GM19193 (cell line): ENCODE results near the gene TMPRSS3.

Experiments used
- POLR2A ChIP-seq: IDR thresholded peaks from 4 replicates; pipeline ENCODE4 v1.6.1; 2011; ENCODE audit not compliant: insufficient read depth, insufficient read length; ENCODE audit errors: extremely low read depth

The TMPRSS3 gene

DNA sequence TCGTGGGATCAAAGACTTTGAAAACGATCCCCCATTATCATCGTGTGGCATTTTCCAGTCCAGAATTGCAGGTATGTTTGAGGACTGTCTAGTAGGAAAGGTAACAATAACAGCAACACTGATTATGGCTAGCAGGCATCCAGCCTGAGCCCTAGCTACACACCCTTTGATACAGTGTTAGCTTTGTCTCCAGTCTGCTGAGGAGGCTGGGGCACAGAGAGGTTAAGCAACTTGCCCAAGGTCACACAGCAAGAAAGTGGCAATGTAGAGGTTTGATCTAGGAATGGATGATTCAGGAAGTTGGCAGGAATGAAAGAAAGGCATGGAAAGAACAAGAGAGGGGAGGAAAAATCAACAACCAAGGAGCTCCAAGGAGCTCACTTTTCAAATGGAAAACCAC is 39.0 kb upstream of the TMPRSS3 start:
- no peak for TF ChIP-seq POLR2A

DNA sequence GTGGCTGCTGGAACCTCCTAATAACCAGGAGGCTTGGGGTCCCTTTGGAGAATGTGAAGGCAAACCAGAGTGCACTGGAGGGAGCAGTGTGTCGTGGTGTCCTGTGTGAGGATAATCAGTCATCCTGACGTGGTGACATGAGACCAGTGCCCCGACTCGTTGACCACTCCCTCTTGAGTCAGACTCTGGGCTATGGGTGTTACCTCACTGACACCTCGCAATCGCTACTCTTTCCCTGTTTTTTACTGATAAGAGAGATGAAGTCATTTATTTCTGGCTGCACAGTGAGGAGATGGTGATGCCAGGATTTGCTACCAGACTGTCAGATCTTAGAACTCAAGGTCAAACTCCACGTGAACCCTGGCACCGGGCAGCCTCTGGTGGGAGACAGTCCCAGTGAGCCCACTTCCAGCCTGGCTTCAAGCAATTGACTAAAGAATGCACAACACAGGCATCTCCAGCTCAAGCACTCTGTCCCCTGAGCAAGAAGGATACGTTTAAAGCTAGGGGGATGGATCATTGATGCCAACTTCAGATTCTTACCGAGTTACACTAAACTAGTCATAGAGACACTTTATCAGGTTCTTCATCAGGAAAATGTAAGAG is 38.2 kb upstream of the TMPRSS3 start:
- no peak for TF ChIP-seq POLR2A

DNA sequence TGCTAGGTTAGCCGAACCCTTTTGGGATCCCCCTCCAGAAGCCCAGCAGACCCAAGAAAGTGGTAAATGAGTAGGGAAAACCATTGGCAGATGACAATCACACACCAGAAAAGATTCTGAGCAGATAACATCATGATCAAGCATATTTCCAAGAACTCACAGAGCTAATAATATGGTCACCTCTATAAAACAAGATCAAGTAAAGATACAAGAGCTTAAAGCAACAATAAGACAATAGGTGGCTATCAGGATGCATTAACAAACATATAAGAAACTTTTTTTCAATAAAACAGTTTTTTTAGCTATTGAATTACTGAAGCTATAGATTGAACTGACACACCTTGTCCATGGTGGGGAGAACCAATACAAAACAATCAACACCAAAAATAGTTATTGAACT is 36.8 kb upstream of the TMPRSS3 start:
- no peak for TF ChIP-seq POLR2A

DNA sequence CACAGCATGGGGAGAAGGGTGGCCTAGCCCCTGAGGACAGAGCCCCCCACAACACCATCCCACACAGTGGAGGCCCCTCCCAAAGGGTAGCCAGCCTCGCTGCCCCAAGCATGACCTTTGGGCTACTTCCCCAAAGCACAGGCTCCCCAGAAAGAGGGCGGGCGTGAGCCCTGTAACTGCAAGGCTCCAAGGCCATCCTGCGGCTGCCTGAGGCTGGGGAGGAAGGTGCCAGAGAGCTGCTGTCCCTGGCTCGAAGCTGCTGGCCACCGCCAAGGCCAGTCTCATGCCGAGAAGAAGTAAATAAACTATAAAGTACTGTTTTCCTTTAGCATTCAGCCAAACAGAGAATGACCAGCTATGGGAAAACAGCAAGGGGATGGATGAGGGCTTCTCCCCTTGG is 35.3 kb upstream of the TMPRSS3 start:
- no peak for TF ChIP-seq POLR2A

DNA sequence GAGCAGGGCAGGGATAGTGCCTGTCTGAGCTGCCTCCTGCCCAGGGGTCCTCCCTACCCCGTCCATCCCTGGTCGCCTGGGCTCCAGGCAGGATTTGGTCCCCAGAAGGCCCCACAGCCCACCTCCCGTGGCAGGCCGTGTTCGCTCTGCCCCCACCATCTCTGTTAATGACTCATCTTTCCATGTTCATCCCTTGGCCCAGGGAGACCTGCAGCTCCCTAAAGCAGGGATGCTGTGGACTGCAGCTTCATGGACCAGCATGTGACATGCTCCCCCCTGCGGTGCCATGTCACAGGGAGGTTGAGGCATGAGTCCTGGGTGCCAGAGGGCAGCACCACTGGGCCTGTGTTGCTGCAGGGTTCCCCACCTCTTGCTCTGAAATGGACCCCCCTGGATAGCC is 34.7 kb upstream of the TMPRSS3 start:
- TF ChIP-seq POLR2A = no peak

DNA sequence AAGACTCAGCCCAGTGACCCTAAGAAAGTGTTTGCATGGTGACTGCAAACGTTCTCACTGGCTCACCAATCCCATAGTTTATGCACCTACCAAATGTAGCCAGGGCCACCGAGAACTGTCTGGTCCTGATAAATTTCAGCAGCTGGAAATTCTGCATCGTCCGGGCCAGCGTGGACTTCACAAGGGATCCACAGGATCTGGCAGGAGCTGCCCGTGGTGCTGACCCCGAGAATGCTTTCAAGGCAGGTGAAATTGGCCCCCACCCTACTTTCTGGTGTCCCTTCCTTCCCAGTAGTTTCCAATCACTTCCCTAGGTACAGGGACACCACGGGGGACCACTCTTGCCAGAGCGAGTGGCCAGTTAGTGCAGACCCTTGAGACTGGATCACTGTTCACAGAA is 34.0 kb upstream of the TMPRSS3 start:
- TF ChIP-seq POLR2A = no peak

DNA sequence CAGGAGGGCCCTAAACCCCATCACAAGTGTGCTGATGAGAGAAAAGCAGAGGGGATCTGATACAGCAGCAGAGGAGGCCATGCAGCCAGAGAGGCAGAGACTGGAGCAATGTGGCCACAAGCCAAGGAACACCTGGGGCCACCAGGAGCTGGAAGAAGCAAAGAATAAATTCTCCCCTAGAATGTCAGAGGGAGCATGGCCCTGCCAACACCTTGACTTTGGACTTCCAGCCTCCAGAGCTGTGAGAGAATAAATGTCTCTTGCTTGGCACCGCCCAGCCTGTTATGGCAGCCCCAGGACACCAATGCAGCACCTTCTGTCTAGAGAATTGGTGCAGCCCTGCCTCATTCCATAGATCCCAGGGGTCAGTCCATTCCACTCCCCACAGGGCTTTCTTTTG is 33.2 kb upstream of the TMPRSS3 start:
- no peak for TF ChIP-seq POLR2A

DNA sequence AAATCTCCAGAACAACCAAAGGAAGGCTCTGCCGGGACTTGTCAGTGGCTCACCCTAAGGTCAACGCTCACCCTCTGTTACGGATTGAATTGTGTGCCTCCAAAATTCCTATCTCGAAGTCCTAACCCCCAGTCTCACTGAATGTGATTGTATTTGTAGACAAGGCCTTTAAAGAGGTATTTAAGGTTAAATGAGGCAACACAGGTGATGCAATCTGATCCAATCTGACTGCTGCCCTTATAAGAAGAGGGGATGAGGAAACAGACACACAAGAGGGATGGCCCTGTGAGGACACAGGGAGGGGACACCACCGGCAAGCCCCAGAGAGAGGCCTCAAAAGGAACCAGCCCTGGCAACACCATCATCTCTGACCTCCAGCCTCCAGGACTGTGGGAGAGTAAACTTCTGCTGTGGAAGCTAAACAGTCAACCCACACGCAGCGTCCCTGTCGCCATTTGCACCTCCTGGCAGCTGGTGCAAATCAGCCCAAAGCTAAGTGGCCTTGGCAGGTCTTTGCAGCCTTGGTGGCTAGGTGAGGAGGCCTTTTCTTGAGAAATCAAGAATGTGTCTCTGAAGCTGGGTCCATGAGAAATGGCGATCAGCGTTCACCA is 32.1 kb upstream of the TMPRSS3 start:
- no peak for TF ChIP-seq POLR2A

DNA sequence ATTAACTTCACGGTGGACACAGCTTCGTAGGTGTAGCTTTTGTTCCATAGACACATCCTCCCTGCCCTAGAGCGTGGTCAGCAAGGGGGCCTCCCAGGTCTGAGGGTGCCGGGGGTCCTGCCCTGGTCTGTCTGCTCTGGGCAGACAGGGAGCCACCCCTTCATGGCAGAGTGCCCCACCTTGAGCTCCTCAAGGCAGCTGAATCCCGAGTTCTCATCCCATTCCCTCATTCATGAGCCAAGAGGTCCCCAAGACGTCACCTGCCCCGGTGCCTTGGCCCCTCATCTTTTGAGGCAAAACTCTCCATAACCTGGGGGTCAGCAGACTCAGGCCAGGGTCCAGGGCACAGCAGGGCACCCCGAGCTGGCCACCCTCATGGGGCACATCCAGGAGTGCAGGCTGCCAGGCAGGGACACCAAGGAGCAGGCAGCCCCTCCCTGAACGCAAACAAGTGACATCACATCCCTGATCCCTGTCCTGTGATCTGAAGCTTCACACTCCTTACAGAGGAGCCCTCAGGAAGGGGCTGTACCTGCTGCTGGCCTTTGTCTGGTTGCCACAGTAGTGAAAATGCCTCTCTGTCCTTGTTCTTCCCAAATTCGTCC is 31.1 kb upstream of the TMPRSS3 start:
- no peak for TF ChIP-seq POLR2A

DNA sequence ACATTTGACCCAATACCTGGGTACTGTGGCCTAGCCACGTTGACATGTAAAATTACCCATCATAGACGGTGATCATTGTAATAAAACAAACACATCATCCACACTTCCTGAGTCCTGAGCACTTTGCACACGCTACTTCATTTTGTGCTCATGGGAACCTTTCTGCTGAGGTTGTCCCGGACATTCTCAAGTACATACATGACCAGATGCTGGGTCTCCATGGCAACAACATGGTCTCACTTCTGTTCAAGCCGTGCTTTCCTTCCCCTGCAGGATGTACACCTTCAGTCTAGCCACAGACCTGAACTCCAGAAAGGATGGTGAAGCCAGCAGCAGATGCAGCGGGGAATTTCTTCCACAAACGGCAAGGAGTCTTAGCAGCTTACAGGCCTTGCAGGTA is 30.6 kb upstream of the TMPRSS3 start:
- no peak for TF ChIP-seq POLR2A

DNA sequence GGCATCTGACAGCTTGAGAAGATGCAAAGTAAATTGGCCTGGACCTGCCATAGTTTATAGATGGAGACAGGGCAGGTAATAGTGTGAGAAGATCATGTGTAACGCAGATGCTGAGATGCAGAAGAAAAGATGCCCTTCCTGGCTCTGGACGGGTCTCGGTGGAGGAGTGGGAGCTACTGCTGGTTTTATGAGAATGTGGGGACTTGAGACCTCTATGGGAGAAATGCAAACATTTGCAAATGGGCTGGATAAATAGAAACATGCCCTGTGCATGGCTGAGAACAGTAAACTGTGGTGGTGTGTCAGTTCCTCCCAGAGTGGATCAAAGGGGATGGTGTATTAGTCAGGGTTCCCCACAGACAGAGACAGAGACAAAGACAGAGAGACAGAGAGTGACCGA is 29.7 kb upstream of the TMPRSS3 start:
- no peak for TF ChIP-seq POLR2A

DNA sequence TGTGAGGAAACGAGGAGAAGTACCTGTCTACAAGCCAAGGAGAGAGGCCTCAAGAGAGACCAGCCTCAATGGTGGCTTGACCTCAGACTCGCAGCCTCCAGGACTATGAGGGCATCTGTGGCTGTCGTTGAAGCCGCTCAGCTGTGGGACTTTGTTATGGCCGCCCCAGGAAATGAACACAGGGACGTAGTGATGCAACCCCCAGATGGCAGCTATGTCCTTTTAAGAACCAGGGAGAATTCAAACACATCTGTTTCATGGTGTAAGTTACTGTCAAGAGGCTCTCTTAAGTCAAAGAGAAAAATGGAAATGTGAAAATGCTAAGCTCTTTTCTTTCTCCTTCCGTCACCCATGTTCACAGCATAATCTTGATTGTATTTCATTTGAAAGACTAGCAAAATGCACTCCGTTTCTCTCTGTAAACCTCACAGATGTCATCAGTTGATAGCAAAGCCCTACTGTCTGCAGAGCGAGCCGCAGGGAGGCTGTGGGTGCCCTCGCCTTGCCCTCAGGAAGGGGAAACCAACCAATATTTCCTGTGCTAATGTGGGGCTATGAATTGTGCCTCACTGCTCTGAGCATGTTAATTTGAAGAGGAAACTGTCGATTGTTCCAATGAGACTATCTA is 29.2 kb upstream of the TMPRSS3 start:
- no peak for TF ChIP-seq POLR2A

DNA sequence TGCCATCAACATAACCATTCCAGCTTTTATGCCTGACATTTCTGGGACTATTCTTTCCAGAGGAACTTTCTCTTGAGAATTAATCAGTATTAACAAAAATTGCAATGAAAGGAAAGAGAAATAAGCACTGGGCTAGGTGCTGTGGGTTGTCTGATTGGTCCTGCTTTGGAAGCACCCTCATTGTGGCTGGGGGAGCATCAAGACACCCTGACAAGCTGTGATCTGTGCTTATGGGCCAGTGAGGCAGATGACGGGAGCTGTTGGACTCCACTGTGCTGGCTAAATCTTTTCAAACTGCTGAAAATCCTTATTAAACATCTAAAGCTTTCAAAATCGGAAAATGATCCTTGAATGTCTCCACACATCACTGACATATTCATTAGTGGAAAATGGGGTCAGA is 27.8 kb upstream of the TMPRSS3 start:
- TF ChIP-seq POLR2A = no peak

DNA sequence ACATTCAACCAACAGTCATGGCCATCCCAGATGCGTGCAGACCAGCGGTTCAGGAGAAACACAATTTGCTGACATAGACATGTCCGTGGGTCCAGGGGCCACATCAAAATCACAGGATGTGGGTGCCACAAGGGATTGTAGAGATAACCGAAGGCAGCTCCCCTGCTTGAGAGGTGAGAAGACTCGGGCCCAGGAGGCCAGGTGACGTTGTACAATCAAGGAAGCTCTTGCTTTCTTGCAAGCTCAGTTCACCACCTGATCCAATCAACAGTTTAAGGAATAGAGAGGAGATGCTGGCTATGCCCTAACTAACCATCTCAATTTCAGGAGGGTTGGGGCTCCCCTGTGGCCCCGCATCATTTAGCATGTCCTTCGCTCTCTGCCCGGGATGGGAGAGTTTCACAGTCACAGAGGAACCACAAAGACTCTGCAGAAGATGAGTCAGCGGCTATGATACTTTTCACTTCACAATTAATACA is 27.4 kb upstream of the TMPRSS3 start:
- TF ChIP-seq POLR2A = no peak

DNA sequence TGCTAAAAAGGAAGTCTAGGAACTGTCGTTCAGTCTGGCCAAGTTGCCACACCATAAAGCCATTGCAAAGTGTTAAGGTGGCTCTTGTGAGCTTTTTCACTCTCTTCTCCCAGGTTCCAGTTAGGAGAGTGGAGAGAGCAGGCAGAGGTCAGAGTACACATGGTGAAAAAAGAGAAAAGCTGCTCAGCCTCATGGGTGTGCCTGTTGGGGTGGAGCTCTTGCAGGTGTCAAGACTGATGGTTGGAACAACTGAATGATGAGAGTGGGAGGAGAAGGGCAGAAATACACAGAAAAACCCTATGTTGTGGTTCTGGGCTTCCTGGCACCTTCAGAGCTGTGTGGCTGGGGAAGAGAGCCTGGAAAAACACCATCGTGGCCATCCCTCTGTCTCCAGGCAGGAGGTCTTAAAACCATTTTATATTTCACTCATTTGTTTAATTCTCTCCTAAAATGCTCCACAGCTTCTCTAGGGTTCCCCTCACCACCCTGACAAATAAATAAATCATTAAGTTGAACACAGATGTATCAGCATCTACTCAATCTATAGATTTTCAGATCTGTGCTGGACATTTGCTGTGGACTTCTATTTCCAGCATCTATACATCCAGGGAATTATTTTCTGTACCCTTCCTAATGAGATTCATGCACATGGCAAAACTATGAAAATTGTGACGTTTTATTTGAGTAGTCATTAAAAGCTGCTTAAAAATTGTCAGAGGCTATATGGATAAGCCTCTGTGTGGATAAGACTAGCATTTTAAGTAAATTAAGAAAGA is 25.4 kb upstream of the TMPRSS3 start:
- no peak for TF ChIP-seq POLR2A
